Astrocyte of the spinal cord (primary cell): ENCODE measurements around the gene COA7.

Experiments used
- DNase-seq: peaks from one replicate; pipeline ENCODE4 v3.0.0; 2011; ENCODE audit warnings: low read depth, low spot score
- H3K4me3 ChIP-seq: 2 replicates; pipeline ENCODE4 v1.5.1; 2011; ENCODE audit warnings: low read depth, mild to moderate bottlenecking, low read length, moderate library complexity
- CTCF ChIP-seq: IDR thresholded peaks from 2 replicates; pipeline ENCODE4 v1.5.1; 2012; ENCODE audit warnings: low read depth, mild to moderate bottlenecking, low read length, inconsistent platforms
- in situ Hi-C: cut with HindIII; loops from 2 replicates; pipeline ENCODE4 v1.10.0; 2017; ENCODE audit warnings: low sequenced_read_pairs

Gene COA7

DNA sequence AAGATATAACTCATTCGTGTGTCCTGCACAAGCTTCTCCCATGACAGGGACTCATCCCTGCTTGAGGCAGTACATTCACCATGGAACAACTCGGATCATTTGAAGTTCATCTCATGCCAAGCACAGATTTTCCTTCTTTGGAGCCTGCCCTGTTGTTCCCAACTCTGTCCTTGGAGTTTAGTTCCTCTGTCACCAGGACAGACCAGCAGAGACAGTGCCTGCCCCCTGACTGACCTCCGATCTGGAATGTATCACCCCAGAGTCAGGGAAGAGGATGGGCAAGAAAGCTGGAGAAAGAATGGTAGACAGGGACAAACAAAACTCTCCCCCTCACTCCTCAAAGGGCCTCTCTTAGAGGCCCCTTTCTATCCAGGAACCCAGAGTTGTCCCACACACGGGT is 60.2 kb downstream of the COA7 start:
- no peak for TF ChIP-seq CTCF
- in situ Hi-C loops = no loop called here
- H3K4me3 ChIP-seq = no peak overlapping the region
- DNase-seq = no peak

GRCh38 chr1:52636721-52637695 is 61.1 kb downstream of the COA7 start:
- TF ChIP-seq CTCF = no peak
- in situ Hi-C loops = no loop called here
- DNase-seq = no peak
- H3K4me3 ChIP-seq = no peak overlapping the region

- DNase-seq = no peak
- in situ Hi-C loops = no loop called here
- no peak for TF ChIP-seq CTCF
- H3K4me3 ChIP-seq = no peak overlapping the region
Measured at GRCh38 chr1:52635321-52636089, 62.6 kb downstream of the COA7 start.
